PC-9 (cell line): ENCODE results near the gene ZNF474. TPM values are rescaled to one million over a fixed set of nuclear protein-coding genes. Genes with fewer than 3 reads are reported as not detected.

Experiments
- BruUV-seq: library from RNA; stranded (reverse); fragments of 400-500 nt; replicated peaks from 2 replicates; lab custom pipeline; 2021; lab: Mats Ljungman, UMichigan
- CTCF ChIA-PET: fragments of 300-600 bp; sonication (Branson Sonifier 250); formaldehyde crosslinking; loops from one replicate; lab custom pipeline; 2022; ENCODE audit warnings: antibody characterized with exemption; lab: Charles Lee
- POLR2A ChIA-PET: fragments of 300-600 bp; sonication (Branson Sonifier 250); formaldehyde crosslinking; loops from one replicate; lab custom pipeline; 2022; ENCODE audit warnings: antibody characterized with exemption; ENCODE audit not compliant: unreplicated experiment; lab: Charles Lee
- DNase-seq, 2 experiments: peaks; one replicate each; pipeline versions ENCODE4 v3.0.0 to v3.0.0-alpha.2; 2015 to 2022; ENCODE audit warnings: mixed read lengths in 1 of 2
- H2AFZ ChIP-seq: fragments of 200-600 bp; sonication (generic); 2 replicates; pipeline ENCODE4 v1.8.1; 2017; ENCODE audit warnings: antibody characterized with exemption
- H3F3A ChIP-seq: fragments of 200-600 bp; sonication (generic); 2 replicates; pipeline ENCODE4 v1.8.1; 2017; ENCODE audit warnings: antibody characterized with exemption, mild to moderate bottlenecking, low read depth; ENCODE audit not compliant: insufficient read depth
- H3K27ac ChIP-seq: fragments of 200-600 bp; sonication (generic); 2 replicates; pipeline ENCODE4 v1.6.1; 2016; ENCODE audit warnings: mixed run types
- H3K27me3 ChIP-seq: fragments of 200-600 bp; sonication (generic); 2 replicates; pipeline ENCODE4 v1.6.1; 2016; ENCODE audit warnings: low read depth, mixed run types; ENCODE audit not compliant: insufficient read depth
- H3K36me3 ChIP-seq: fragments of 200-600 bp; sonication (generic); 2 replicates; pipeline ENCODE4 v1.6.1; 2016; ENCODE audit warnings: low read depth, mixed run types
- H3K4me1 ChIP-seq: fragments of 200-600 bp; sonication (generic); replicated peaks from 2 replicates; pipeline ENCODE4 v1.6.1; 2016; ENCODE audit warnings: mixed run types; ENCODE audit not compliant: insufficient read depth
- H3K4me2 ChIP-seq: fragments of 200-600 bp; sonication (generic); 2 replicates; pipeline ENCODE4 v1.6.1; 2017; ENCODE audit warnings: mixed run types
- H3K4me3 ChIP-seq: fragments of 200-600 bp; sonication (generic); 2 replicates; pipeline ENCODE4 v1.6.1; 2016; ENCODE audit warnings: mixed run types
- H3K79me2 ChIP-seq: fragments of 200-600 bp; sonication (generic); 2 replicates; pipeline ENCODE4 v1.6.1; 2017; ENCODE audit warnings: low read depth, mixed run types
- H3K9me2 ChIP-seq: fragments of 200-600 bp; sonication (generic); 2 replicates; pipeline ENCODE4 v1.8.1; 2017; ENCODE audit warnings: mild to moderate bottlenecking; ENCODE audit not compliant: insufficient read depth
- H3K9me3 ChIP-seq: fragments of 200-600 bp; sonication (generic); 2 replicates; pipeline ENCODE4 v1.8.1; 2016; ENCODE audit warnings: low read depth; ENCODE audit not compliant: insufficient read depth
- H4K20me1 ChIP-seq: fragments of 200-600 bp; sonication (generic); 2 replicates; pipeline ENCODE4 v1.8.1; 2017; ENCODE audit not compliant: insufficient read depth
- CTCF ChIP-seq: fragments of 200-600 bp; sonication (generic); conservative IDR thresholded peaks from 2 replicates; pipeline ENCODE4 v1.6.1; 2017; ENCODE audit warnings: mixed run types, antibody characterized with exemption, mild to moderate bottlenecking, moderate library complexity
- EZH2 ChIP-seq: fragments of 200-600 bp; sonication (generic); IDR thresholded peaks from 2 replicates; pipeline ENCODE4 v1.8.0; 2017; ENCODE audit warnings: antibody characterized with exemption, low read depth
- intact Hi-C: fragments of 100-400 bp; cut with micrococcal nuclease; formaldehyde crosslinking; loops from one replicate; pipeline ENCODE4 v1.10.0; 2022; ENCODE audit not compliant: unreplicated experiment
- total RNA-seq: library from RNA; stranded (reverse); gene quantifications from 2 replicates; pipeline ENCODE4 v1.2.3, GENCODE V29; 2021

ZNF474 gene
- total RNA-seq, 1 experiment from 2014 or later = not detected

GRCh38 chr5:122085041-122085440 lies 44.3 kb upstream of the ZNF474 start:
- intact Hi-C loops = no loop called here
- no peak for DNase-seq
- no peak overlapping the region for H3K27ac ChIP-seq
- H3K4me1 ChIP-seq = no peaks in the 10 kb centered on the region
- no peak overlapping the region for H3K4me3 ChIP-seq
- no peak overlapping the region for H3K4me2 ChIP-seq
- no peaks in the 10 kb centered on the region for H3K36me3 ChIP-seq
- H3K79me2 ChIP-seq = no peaks in the 10 kb centered on the region
- H3K27me3 ChIP-seq = no peaks in the 10 kb centered on the region
- no peaks in the 10 kb centered on the region for H3K9me3 ChIP-seq
- no peak for TF ChIP-seq EZH2
- TF ChIP-seq CTCF = no peak
- H3K9me2 ChIP-seq = no peaks in the 10 kb centered on the region
- no peaks in the 10 kb centered on the region for H3F3A ChIP-seq
- no peaks in the 10 kb centered on the region for H4K20me1 ChIP-seq
- CTCF ChIA-PET = interaction anchor here (0.6 kb wide), 1 partner anchor 117 kb away, joined by 3 read pairs; no protein-coding TSS in a partner anchor
- POLR2A ChIA-PET = no interaction called here
- no peak overlapping the region for H2AFZ ChIP-seq
- BruUV-seq = no TSS peak

- Histone ChIP-seq H3K36me3 (no peaks in the 10 kb centered on the region), H3K79me2 (no peaks in the 10 kb centered on the region), H3K4me2 (no peak overlapping the region), H3K4me1 (no peaks in the 10 kb centered on the region), H2AFZ (no peak overlapping the region), H3K9me2 (no peaks in the 10 kb centered on the region), H3K27ac (no peak overlapping the region), H4K20me1 (no peaks in the 10 kb centered on the region), H3K9me3 (no peaks in the 10 kb centered on the region), H3F3A (no peaks in the 10 kb centered on the region), H3K27me3 (no peaks in the 10 kb centered on the region), H3K4me3 (no peak overlapping the region)
- TF ChIP-seq CTCF (no peak), EZH2 (no peak)
- intact Hi-C loops = loop anchor here (10.0 kb wide), 1 partner anchor 65 kb away; no protein-coding TSS in a partner anchor
- no TSS peak for BruUV-seq
- POLR2A ChIA-PET = no interaction called here
- CTCF ChIA-PET = no interaction called here
- DNase-seq = no peak
These were observed 40.0 kb upstream of the ZNF474 start for GRCh38 chr5:122089096-122090013.

GRCh38 chr5:122091936-122092600 lies 37.3 kb upstream of the ZNF474 start:
- no peaks in the 10 kb centered on the region for H4K20me1 ChIP-seq
- H3K4me3 ChIP-seq = no peak overlapping the region
- POLR2A ChIA-PET = no interaction called here
- H3K36me3 ChIP-seq = no peaks in the 10 kb centered on the region
- no peaks in the 10 kb centered on the region for H3F3A ChIP-seq
- H3K9me3 ChIP-seq = no peaks in the 10 kb centered on the region
- TF ChIP-seq EZH2 (no peak), CTCF (peak; percentile 62)
- no peak overlapping the region for H3K27ac ChIP-seq
- no peaks in the 10 kb centered on the region for H3K27me3 ChIP-seq
- no peaks in the 10 kb centered on the region for H3K79me2 ChIP-seq
- CTCF ChIA-PET = interaction anchor here (0.8 kb wide), 1 partner anchor 103 kb away, joined by 3 read pairs; no protein-coding TSS in a partner anchor
- no peaks in the 10 kb centered on the region for H3K4me1 ChIP-seq
- no TSS peak for BruUV-seq
- DNase-seq = no peak
- intact Hi-C loops = loop anchor here (10.0 kb wide), 1 partner anchor 63 kb away; no protein-coding TSS in a partner anchor
- no peak overlapping the region for H2AFZ ChIP-seq
- H3K4me2 ChIP-seq = no peak overlapping the region
- no peaks in the 10 kb centered on the region for H3K9me2 ChIP-seq
